LNCAP (cell line): ENCODE measurements around the gene MED12.

Experiments used
- TF ChIP-seq, protein P1 (sequence below): fragments of 450-650 bp; IDR thresholded peaks from 2 replicates; pipeline ENCODE4 v1.5.1; 2017; ENCODE audit warnings: mild to moderate bottlenecking

The MED12 gene

DNA sequence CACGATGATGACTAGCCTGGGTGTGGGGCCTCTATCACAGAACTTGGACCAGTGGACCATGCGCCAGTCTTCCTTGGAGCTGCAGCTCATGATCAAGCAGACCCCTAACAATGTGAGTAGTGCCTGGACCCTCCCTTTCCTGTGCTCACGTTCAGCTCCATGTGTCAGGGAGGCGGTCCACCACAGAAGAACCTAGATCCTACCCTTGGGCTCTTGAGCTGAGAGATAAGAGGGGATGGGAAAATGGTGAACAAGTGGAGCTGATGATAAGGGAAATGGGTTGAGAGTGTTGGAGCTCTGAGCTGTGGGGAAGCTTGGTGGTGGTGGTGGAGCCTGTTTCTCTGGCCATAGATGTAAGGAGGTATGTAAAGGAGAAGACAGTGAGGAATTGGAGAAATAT, 13.1 kb downstream of the MED12 start:
- TF ChIP-seq, protein P1, sequence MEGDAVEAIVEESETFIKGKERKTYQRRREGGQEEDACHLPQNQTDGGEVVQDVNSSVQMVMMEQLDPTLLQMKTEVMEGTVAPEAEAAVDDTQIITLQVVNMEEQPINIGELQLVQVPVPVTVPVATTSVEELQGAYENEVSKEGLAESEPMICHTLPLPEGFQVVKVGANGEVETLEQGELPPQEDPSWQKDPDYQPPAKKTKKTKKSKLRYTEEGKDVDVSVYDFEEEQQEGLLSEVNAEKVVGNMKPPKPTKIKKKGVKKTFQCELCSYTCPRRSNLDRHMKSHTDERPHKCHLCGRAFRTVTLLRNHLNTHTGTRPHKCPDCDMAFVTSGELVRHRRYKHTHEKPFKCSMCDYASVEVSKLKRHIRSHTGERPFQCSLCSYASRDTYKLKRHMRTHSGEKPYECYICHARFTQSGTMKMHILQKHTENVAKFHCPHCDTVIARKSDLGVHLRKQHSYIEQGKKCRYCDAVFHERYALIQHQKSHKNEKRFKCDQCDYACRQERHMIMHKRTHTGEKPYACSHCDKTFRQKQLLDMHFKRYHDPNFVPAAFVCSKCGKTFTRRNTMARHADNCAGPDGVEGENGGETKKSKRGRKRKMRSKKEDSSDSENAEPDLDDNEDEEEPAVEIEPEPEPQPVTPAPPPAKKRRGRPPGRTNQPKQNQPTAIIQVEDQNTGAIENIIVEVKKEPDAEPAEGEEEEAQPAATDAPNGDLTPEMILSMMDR: no peak

DNA sequence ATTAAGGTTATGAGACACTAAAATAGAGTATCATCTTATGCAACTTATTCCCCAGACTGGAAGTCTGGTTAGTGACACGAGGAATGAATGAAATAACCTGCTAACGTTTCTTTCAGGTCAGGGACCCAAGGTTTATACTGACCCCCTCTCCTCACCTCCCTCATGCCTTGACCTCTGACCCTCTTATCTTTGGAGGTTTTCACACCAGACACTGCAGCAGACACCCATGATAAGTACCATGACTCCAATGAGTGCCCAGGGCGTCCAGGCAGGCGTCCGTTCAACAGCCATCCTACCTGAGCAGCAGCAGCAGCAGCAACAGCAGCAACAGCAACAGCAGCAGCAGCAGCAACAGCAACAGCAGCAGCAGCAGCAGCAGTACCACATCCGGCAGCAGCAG, 22.0 kb downstream of the MED12 start:
- TF ChIP-seq, protein P1: no peak

DNA sequence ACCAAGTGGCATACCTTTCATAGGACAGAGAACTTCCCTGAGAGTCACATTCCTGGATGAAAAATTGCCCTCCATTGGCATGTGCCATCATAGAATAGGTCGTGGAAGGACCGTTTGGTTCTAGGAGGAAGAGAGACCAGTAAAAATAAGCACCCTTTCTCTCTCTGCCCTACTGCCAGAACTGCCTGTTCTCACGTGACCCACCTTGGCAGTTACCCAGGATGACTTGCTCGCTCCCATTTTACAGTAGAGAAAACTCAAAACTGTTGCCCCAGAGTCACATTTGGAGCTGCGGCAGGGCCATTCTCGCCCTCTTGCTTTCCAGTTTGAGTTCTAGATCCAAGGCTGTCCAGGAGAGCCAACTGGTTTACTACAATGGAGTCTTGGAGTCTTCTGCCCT, 25.1 kb downstream of the MED12 start:
- TF ChIP-seq, protein P1: no peak

DNA sequence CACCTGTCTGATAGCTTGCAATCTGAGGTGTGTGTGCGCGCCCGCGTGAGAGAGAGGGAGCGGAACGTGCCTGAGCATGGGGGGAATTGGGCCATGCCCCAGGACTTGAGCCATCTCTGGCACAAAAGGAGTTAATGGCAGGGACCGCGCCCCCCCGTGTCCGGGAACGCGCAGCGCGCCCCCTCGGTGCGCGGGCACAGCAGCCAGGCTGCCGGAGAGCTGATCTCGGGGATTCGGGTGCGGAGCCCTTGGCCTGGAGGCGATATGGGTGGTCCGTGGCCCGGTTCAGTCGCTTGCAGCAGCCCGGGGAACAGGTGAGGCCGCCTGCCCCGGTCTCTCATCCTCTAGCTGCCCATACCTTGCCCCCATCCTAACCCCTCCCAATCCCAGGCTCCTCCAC, 26.3 kb downstream of the MED12 start, which contains the start of gene NLGN3:
Gene NLGN3 (plus strand): TSS at position 191 of the 400 bp plus-strand sequence. CDS start 2,909 bp downstream, outside the sequence.
- TF ChIP-seq, protein P1: no peak

DNA sequence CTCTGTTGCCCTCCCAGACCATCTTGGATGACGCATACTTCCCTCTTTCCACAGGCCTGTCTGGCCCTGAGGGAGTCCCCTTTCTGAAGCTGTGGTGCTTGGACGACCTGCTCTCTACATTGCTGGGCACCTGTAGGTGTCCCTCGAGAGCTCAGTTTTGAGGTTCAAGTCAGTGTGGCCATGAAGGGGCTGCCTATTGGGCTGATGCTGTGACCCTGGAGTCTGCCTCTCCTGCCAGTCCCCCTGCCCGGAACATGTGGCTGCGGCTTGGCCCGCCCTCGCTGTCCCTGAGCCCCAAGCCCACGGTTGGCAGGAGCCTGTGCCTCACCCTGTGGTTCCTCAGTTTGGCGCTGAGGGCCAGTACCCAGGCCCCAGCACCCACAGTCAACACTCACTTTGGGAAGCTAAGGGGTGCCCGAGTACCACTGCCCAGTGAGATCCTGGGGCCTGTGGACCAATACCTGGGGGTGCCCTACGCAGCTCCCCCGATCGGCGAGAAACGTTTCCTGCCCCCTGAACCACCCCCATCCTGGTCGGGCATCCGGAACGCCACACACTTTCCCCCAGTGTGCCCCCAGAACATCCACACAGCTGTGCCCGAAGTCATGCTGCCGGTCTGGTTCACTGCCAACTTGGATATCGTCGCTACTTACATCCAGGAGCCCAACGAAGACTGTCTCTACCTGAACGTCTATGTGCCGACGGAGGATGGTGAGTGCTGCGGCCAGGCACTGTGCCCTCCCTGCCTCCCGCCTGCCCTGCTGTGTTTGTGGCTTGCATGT, 29.3 kb downstream of the MED12 start:
- TF ChIP-seq, protein P1: no peak

DNA sequence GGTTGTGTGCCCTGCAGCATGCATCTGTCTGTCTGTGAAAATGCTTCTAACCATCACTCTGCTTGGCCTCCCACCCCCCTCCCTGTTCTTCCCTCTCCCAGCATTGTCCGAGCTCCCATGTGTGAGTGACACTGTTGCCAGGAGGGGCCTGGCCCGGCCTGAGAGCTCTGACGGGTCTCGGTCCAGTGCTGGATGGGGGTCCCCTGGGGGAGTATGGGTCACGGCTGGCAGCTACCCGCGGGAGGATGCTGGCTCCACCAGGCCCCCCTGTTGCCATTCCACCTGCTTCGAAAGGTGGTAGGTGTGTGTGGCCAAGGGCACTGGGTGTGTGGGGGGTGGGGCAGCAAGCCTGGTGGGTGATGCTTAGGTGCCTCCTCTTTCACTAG, 29.9 kb downstream of the MED12 start:
- TF ChIP-seq, protein P1: no peak

DNA sequence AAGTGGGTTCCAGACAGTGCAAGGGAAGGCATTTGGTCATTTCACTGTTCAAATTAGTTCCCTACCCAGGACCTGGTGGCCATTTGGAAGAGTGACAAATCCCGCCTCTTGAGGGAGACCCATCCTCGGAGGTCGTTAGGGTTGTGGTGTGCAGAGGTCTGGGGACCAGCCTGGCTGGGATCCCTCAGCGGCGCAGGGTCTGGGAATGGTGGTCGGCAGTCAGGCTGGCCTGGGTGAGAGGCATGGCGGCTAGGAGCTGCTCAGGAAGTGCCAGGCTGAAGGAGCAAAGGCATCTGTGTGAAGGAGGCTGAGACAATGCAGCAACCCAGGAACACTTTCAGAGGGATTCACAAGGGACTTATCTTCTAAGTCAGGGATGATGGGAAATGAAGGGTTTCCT, 33.0 kb downstream of the MED12 start:
- TF ChIP-seq, protein P1: no peak

DNA sequence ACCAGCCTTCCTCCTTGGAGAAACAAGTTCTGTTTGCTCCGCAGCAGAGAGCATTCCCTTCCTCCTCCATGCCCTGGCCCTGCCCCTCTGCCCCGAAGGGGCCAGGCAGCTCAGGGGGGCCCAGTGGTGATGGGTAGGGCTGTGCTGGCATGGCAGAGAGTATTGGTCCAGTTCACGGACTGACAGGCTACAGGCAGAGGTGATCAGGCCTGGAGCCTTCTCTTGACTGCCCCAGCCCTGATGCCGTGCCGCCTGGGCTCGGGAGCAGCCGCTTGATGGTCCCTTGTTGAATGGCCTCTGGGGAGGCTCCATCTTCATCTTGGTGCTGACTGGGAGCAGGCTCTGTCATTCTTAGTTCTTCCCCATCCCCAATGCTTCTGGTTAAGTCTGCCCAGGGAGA, 35.8 kb downstream of the MED12 start:
- TF ChIP-seq, protein P1: no peak
